ENCODE measurements around the gene ZNF446. TPM values are rescaled to one million over a fixed set of nuclear protein-coding genes. Genes with fewer than 3 reads are reported as not detected.

ZNF446 gene
- total RNA-seq, result 5.3 and 5.7 TPM in 2 replicates

GRCh38 chr19:58475714-58476497 is at the start of gene ZNF446:
ZNF446 (plus strand) TSS chr19:58476352; CDS start chr19:58477219, 867 bp downstream.

GRCh38 chr19:58439576-58440554 is 36.3 kb upstream of the ZNF446 start, which contains the start of gene ZNF132:
ZNF132 (minus strand) TSS chr19:58440153; CDS start chr19:58439821, 332 bp downstream.

GRCh38 chr19:58451358-58452101 is 24.6 kb upstream of the ZNF446 start, which contains the start of gene ZNF324B:
ZNF324B (plus strand) TSS chr19:58451622; CDS start chr19:58453702, 2,080 bp downstream.

GRCh38 chr19:58466760-58467589 is 9.2 kb upstream of the ZNF446 start, which contains the start of gene ZNF324:
ZNF324 (plus strand) TSS chr19:58467080; CDS start chr19:58469186, 2,106 bp downstream.

GRCh38 chr19:58511353-58512208 is 35.4 kb downstream of the ZNF446 start, which contains the start of gene SLC27A5:
SLC27A5 (minus strand) TSS chr19:58511992; CDS start chr19:58511955, 37 bp downstream.

DNA sequence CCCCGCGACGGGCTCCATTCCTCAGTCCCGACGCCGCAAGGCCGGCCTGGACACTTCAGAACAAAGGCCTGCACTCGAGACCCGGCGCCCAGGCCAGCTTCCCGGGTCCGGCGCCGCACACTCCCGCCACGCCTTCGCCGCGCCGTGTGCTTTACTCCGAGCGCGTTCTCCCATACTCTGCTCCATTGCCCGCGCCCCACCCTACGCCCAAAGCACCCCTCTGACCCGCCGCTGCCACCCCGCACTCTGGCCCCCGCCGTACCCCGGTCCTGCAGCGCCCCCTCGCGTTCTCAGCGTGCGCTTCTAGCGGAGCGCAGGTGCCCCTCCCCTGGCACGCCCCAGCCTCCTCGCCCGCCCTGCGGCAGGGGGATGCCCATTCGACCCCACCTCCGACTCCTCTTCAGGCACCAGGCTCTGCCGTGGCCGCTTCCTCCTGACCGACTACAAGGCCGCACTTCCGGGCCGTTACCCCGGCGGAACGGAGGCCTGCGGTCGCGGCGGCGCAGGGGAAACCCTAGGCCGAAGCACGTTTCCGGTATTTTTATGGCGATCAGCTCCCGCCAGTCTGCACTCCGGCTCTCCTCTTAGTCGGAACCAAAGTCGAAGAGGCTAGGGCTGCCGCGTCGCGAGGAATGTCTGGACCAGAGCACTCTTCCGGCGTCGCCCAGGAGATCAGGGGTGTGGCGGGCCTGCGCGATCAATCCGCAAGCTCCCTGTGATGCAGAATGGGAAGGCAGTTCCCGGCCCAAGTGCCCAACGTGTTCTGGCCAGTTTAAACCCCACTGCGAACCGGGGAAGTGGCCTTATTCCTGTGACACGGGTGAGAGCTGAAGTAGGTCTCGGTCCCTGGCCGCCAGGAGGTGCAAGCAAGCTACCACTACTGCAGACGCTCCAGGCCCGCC is 43.5 kb downstream of the ZNF446 start, which contains the start of gene ZBTB45:
TSS of gene ZBTB45 (minus strand) at position 456 of the 902 bp plus-strand sequence. CDS start 2,137 bp downstream, outside the sequence.

Small RNA genes within 50 kb of the gene (small RNA-seq; reads per million reads assigned to genes)
- gene RN7SL693P (not detected), gene RNU6-1337P (not detected)

Other genes starting within 250 kb of the ZNF446 start
- 54.0 and 61.5 TPM in 2 replicates for gene ZNF544, start 247.4 kb upstream of the ZNF446 start, total RNA-seq
- 6.9 and 8.0 TPM in 2 replicates for gene ZNF8, start 197.4 kb upstream of the ZNF446 start, total RNA-seq
- gene ERVK3-1, start 171.0 kb upstream of the ZNF446 start, total RNA-seq, result 27.4 and 28.0 TPM in 2 replicates
- 2.9 and 3.2 TPM in 2 replicates for gene ZSCAN22, start 149.4 kb upstream of the ZNF446 start, total RNA-seq
- 1.0 and 3.6 TPM in 2 replicates for gene A1BG, start 122.9 kb upstream of the ZNF446 start, total RNA-seq
- 0.36 and 0.40 TPM in 2 replicates for gene ZNF497, start 113.6 kb upstream of the ZNF446 start, total RNA-seq
- gene ZNF837, start 95.3 kb upstream of the ZNF446 start, total RNA-seq, result 0.57 and 1.2 TPM in 2 replicates
- 1,068 and 1,110 TPM in 2 replicates for gene RPS5, start 89.1 kb upstream of the ZNF446 start, total RNA-seq
- gene RNF225, start 80.7 kb upstream of the ZNF446 start, total RNA-seq, result 0.14 and 0.27 TPM in 2 replicates
- gene ZNF584, start 67.7 kb upstream of the ZNF446 start, total RNA-seq, result 10.0 and 14.0 TPM in 2 replicates
- gene ZNF132, start 36.2 kb upstream of the ZNF446 start, total RNA-seq, result 5.5 and 6.7 TPM in 2 replicates
- 6.8 and 8.8 TPM in 2 replicates for gene ZNF324B, start 24.7 kb upstream of the ZNF446 start, total RNA-seq
- gene ZNF324, start 9.3 kb upstream of the ZNF446 start, total RNA-seq, result 11.2 and 12.8 TPM in 2 replicates
- gene SLC27A5, start 35.6 kb downstream of the ZNF446 start, total RNA-seq, result 7.8 and 8.0 TPM in 2 replicates
- gene ZBTB45, start 43.5 kb downstream of the ZNF446 start, total RNA-seq, result 7.6 and 10.2 TPM in 2 replicates
- 362 and 396 TPM in 2 replicates for gene TRIM28, start 67.7 kb downstream of the ZNF446 start, total RNA-seq
- 60.3 and 83.4 TPM in 2 replicates for gene CHMP2A, start 78.8 kb downstream of the ZNF446 start, total RNA-seq
- 75.3 TPM in 2 replicates for gene UBE2M, start 82.3 kb downstream of the ZNF446 start, total RNA-seq
- gene MZF1, start 97.0 kb downstream of the ZNF446 start, total RNA-seq, result 14.1 and 14.9 TPM in 2 replicates

All from thoracic aorta endothelial cell (primary cell).